Measurements from ENCODE around the gene TMEM263. TPM values are rescaled to one million over a fixed set of nuclear protein-coding genes. Genes with fewer than 3 reads are reported as not detected.
"Not testable (repeated sequence)": the region's sequence is repeated elsewhere in the genome, so short reads cannot be mapped to it uniquely, and the experiment has no call there.

The TMEM263 gene
- total and polyA plus RNA-seq, 2 of the 8 experiments (the other 6 are each of a cell fraction or from before 2014, with no cell fraction given): 2.9 to 12.3 TPM

DNA sequence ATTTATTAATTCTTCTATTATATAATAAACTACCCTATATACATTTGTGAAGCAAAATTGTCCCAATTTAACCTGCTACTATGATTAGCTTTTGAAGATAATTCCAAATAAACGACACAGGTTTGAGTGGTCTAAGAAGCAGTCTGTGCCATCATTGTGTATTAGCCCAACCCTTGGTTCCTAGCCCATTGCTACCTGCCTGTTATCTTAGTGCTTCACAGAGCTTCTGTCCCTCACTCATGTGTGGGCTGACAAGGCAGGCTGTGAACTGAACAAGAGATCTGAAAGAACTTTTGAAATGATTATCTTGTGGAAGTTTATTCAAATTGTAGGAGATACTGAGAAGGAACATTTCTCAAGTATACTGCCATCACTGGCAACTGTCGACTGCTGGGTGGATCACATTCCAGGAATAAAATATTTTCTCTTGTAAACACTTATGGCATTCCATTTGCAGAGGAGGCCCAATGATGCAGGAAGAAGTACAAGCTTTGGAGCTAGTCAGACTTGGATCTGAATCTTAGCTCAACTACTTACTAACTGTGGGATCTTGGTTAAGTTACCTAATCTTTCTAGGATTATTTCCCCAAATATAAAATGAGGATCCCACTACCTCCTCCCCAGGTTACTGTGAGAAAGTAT lies 39.0 kb downstream of the TMEM263 start (continued):
- no peak for TF ChIP-seq NANOG (IDR thresholded peaks at IDR 0.05; ENCODE audit: insufficient read depth, low read depth, low read length, poor library complexity, severe bottlenecking)

- H3K56ac ChIP-seq (replicated peaks; ENCODE audit: insufficient read length, low read depth, low read length); H3K27ac ChIP-seq (ENCODE audit: low read depth, low read length); H4K20me1 ChIP-seq (replicated peaks in 1 of 2; ENCODE audit: control insufficient read depth in 1 of 2, insufficient read depth in 2 of 2, low read length in 2 of 2); H2BK5ac ChIP-seq (ENCODE audit: low read depth, low read length); POLR2A ChIA-PET (ENCODE audit: partially characterized antibody); H3K23ac ChIP-seq (ENCODE audit: insufficient read length); H4K5ac ChIP-seq (ENCODE audit: insufficient read length, low read depth, low read length); H2BK20ac ChIP-seq (ENCODE audit: low read length); H2BK15ac ChIP-seq (ENCODE audit: low read length); H3K4ac ChIP-seq (replicated peaks; ENCODE audit: insufficient read length, low read depth, low read length); H3K18ac ChIP-seq (ENCODE audit: extremely low read depth, low read length); H3K79me2 ChIP-seq (ENCODE audit: control insufficient read depth in 1 of 2, insufficient read depth in 2 of 2, low read length in 2 of 2); H3K4me3 ChIP-seq (ENCODE audit: extremely low read depth in 1 of 4, insufficient read depth in 2 of 4, low read depth in 3 of 4, low read length in 4 of 4); DNase-seq (ENCODE audit: low read depth in 1 of 2, low spot score in 2 of 2); H3K27me3 ChIP-seq (replicated peaks in 1 of 4; ENCODE audit: control insufficient read depth in 3 of 4, extremely low read depth in 1 of 4, insufficient read depth in 3 of 4, low read length in 3 of 4); H4K91ac ChIP-seq (replicated peaks; ENCODE audit: insufficient read length, low read length); H2BK120ac ChIP-seq (replicated peaks; ENCODE audit: low read depth, low read length); H4K8ac ChIP-seq (ENCODE audit: extremely low read depth, insufficient read depth, low read length); H3K14ac ChIP-seq (ENCODE audit: insufficient read length); H3K4me2 ChIP-seq (ENCODE audit: insufficient read depth in 1 of 2, low read depth in 2 of 2, low read length in 2 of 2); H3K9ac ChIP-seq (replicated peaks in 1 of 4; ENCODE audit: extremely low read depth in 1 of 4, low read depth in 3 of 4, low read length in 3 of 4); H3K4me1 ChIP-seq (replicated peaks in 1 of 4; ENCODE audit: control insufficient read depth in 3 of 4, insufficient read depth in 4 of 4, low read length in 3 of 4); H2BK12ac ChIP-seq (ENCODE audit: low read depth, low read length); H2AFZ ChIP-seq (ENCODE audit: low read length); H3K9me3 ChIP-seq (ENCODE audit: insufficient read depth in 2 of 2, low read depth in 1 of 2, low read length in 1 of 2); FAIRE-seq; H3K23me2 ChIP-seq (ENCODE audit: low read depth, low read length); H2AK5ac ChIP-seq (ENCODE audit: low read depth, low read length); H3K79me1 ChIP-seq (ENCODE audit: low read depth, low read length): not testable (repeated sequence)
- 90% methylated on average over 5 of the region's 5 CpGs; no CpG with 5 or more reads in 1 of the 2 experiments for WGBS, 2 experiments (ENCODE audit: extremely low coverage in 1 of 2, insufficient coverage in 1 of 2, insufficient read length in 1 of 2, insufficient replicate concordance in 2 of 2, low coverage in 1 of 2, low lambda C conversion rate in 2 of 2, missing lambda C conversion rate in 1 of 2)
- peaks cover 0 to 15% (median 1%) of the 10 kb centered on the region in 4 experiments; a peak in 4 of 8 replicates for H3K36me3 ChIP-seq (ENCODE audit: control insufficient read depth in 2 of 4, insufficient read depth in 4 of 4, low read length in 3 of 4)
- CTCF ChIA-PET (ENCODE audit: partially characterized antibody): interaction anchor here (1.4 kb wide), 1 partner anchor 615 kb away, joined by 3 read pairs; no protein-coding TSS in a partner anchor
Observed at GRCh38 chr12:106996102-106996501, 40.4 kb downstream of the TMEM263 start.

Data from H1 (cell line).